Measurements from ENCODE around the gene SMIM1. TPM values are rescaled to one million over a fixed set of nuclear protein-coding genes. Genes with fewer than 3 reads are reported as not detected.
A peak's percentile ranks its signal among the peaks of the same experiment; 100 is the strongest.

SMIM1 gene
- total and polyA plus RNA-seq, 9 of the 15 experiments (the other 6 are each of a cell fraction or from before 2014, with no cell fraction given): 2.3 to 125 (median 24.3) TPM

- TF ChIP-seq ATF4 (CRISPR knock-in tag; IDR thresholded peaks at IDR 0.05) (no peak), ZNF511 (CRISPR knock-in tag; IDR thresholded peaks at IDR 0.05) (peak; percentile 24; the same call in 1 of the 2 replicates), ZNF12 (CRISPR knock-in tag; IDR thresholded peaks at IDR 0.05) (no peak), PKNOX1 (IDR thresholded peaks at IDR 0.05) (peak; percentile 8; the same call in 1 of the 2 replicates), TAF1 (IDR thresholded peaks at IDR 0.05; ENCODE audit: control insufficient read depth, extremely low read depth, insufficient read depth, low read length, severe bottlenecking) (peak; percentile 69), PRDM10 (IDR thresholded peaks at IDR 0.05; ENCODE audit: partially characterized antibody) (peak; percentile 6), CREM (IDR thresholded peaks at IDR 0.05; ENCODE audit: low read depth) (0 out of 2 replicates have a peak, but pooled peaks have one; percentile 14), SMARCE1 (IDR thresholded peaks at IDR 0.05) (no peak), MTA3 (IDR thresholded peaks at IDR 0.05; ENCODE audit: borderline replicate concordance) (no peak), E2F6 (IDR thresholded peaks at IDR 0.05; ENCODE audit: borderline replicate concordance in 1 of 2, extremely low read depth in 1 of 2, insufficient read depth in 1 of 2, insufficient read length in 1 of 2, low read depth in 1 of 2, low read length in 1 of 2, poor library complexity in 1 of 2, severe bottlenecking in 1 of 2) (peak in 1 of 2 experiments; percentile 7), KDM2B (CRISPR knock-in tag; IDR thresholded peaks at IDR 0.05) (peak; percentile 76; the same call in 1 of the 2 replicates), KDM4B (IDR thresholded peaks at IDR 0.05; ENCODE audit: borderline replicate concordance in 2 of 2, low read depth in 1 of 2) (peak in 1 of 2 experiments; percentile 93; a peak in 1 of 4 replicates), CXXC5 (CRISPR knock-in tag; IDR thresholded peaks at IDR 0.05) (peak; percentile 78), CTBP1 (IDR thresholded peaks at IDR 0.05; ENCODE audit: borderline replicate concordance) (0 out of 2 replicates have a peak, but pooled peaks have one; percentile 13), HNRNPL (IDR thresholded peaks at IDR 0.05; ENCODE audit: low read depth, low read length) (0 out of 2 replicates have a peak, but pooled peaks have one; percentile 47), ZNF766 (CRISPR knock-in tag; conservative IDR thresholded peaks at IDR 0.05) (0 out of 2 replicates have a peak, but pooled peaks have one; percentile 32), POLR2AphosphoS5 (IDR thresholded peaks at IDR 0.05; ENCODE audit: control insufficient read depth, insufficient read depth, low read depth, low read length) (peak; percentile 69; the same call in 1 of the 2 replicates)
Observed at GRCh38 chr1:3746830-3747521, 25.6 kb upstream of the SMIM1 start (continued).
